ENCODE data around the gene SLC28A1.

DNA sequence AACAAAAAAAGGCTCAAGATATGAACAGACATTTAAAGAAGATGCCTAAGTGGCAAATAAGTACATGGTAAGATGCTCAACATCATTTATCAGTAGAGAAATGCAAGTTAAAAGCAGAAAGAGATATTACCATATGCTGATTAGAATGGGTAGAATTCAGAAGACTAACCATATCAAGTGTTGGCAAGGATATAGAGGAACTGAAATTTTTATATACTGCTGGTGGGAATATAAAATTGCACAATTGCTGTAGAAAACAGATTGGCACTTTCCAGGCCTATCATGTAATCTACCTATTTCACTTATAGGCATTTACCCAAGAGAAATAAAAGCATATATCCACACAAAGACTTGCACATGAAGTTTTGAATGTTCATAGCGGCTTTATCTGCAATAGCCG is 17.1 kb downstream of the SLC28A1 start:
- TF ChIP-seq, protein P1, sequence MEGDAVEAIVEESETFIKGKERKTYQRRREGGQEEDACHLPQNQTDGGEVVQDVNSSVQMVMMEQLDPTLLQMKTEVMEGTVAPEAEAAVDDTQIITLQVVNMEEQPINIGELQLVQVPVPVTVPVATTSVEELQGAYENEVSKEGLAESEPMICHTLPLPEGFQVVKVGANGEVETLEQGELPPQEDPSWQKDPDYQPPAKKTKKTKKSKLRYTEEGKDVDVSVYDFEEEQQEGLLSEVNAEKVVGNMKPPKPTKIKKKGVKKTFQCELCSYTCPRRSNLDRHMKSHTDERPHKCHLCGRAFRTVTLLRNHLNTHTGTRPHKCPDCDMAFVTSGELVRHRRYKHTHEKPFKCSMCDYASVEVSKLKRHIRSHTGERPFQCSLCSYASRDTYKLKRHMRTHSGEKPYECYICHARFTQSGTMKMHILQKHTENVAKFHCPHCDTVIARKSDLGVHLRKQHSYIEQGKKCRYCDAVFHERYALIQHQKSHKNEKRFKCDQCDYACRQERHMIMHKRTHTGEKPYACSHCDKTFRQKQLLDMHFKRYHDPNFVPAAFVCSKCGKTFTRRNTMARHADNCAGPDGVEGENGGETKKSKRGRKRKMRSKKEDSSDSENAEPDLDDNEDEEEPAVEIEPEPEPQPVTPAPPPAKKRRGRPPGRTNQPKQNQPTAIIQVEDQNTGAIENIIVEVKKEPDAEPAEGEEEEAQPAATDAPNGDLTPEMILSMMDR (optimal IDR thresholded peaks at IDR 0.05 in 1 of 3, IDR thresholded peaks at IDR 0.05 in 1 of 3, conservative IDR thresholded peaks at IDR 0.05 in 1 of 3; ENCODE audit: extremely low read depth in 1 of 3, insufficient read depth in 2 of 3, low read length in 3 of 3), result no peak
- no peak for TF ChIP-seq EZH2 (IDR thresholded peaks at IDR 0.05; ENCODE audit: low read length)

Measured in keratinocyte (primary cell).